IPS DF 19.7 (cell line): ENCODE data around the gene TAS2R16.
"Not testable (repeated sequence)": the region's sequence is repeated elsewhere in the genome, so short reads cannot be mapped to it uniquely, and the experiment has no call there.

Source experiments
- DNase-seq: peaks from one replicate; pipeline ENCODE4 v3.0.0-alpha.2; 2013; ENCODE audit warnings: low read depth, low spot score

TAS2R16 gene

DNA sequence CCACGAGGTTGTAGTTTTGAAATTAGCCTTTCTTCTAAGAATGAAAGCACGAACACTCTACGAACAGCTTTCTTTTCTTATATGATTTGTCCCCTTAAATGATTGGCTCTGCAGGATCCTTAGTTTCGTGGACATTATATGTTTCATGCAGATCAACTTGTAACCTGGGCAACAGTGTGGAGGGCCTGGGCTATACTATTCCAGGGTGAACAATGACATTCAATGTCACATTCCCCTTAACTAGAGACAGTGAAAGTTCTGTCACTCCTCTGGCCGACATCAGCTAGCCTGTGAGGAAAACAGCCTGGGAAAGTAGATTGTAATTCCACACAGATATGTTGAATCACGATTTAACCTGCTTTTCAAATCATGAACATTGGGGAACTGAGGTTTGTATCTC lies 23.4 kb downstream of the TAS2R16 start:
- no peak for DNase-seq

GRCh38 chr7:122970740-122971725 lies 24.5 kb downstream of the TAS2R16 start:
- no peak for DNase-seq

DNA sequence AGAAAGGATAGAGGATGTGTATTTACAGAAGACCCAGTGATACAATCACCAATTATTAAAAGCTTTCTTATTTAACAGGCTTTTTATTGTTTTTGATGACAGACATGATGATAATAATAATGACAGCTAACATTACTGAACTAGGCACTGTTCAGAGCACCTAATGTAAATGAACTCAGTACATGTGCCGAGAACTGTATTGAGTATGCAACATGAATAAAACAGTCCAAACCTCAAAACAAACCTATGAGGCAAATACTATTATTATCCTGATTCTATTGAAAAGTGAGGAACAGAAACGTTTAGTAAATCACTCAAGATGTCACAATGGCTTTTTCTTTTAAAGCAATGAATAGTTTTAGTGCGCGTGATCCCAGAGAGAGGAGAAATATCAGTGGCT lies 27.1 kb downstream of the TAS2R16 start:
- DNase-seq: no peak

GRCh38 chr7:122965306-122965705 lies 30.2 kb downstream of the TAS2R16 start:
- no peak for DNase-seq

DNA sequence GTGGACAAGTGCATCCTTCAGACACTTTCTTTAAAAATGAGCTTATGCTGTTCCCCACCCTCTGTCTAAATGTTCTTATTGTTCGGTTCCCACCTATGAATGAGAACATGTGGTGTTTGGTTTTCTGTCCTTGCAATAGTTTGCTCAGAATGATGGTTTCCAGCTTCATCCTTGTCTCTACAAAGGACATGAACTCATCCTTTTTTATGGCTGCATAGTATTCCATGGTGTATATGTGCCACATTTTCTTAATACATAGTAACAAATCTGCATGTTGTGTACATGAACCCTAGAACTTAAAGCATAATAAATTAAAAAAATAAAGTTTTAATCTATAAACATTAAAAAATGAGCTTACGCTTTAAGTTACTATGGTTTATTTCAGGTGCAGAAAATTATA lies 41.8 kb downstream of the TAS2R16 start:
- not testable (repeated sequence) for DNase-seq

DNA sequence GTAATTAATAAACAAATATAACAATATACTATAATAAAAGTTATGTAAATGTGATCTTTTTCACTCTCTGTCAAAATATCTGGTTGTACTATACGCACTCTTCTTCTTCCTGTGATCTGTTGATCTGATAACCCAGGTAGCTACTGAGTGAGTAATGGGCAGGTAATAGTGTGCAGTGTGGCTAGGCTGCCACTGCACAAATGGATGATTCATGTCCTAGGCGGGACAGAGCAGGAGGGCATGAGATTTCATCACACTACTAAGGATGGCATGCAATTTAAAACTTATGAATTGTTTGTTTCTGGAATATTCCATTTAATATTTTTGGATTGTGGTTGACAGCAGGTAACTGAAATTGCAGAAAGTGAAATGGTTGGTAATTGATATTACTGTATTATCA lies 44.5 kb downstream of the TAS2R16 start:
- no peak for DNase-seq

GRCh38 chr7:122949186-122949585 lies 46.3 kb downstream of the TAS2R16 start:
- DNase-seq: no peak
